B cell (primary cell): Measurements from ENCODE around the gene USP9X.

ENCODE experiments used
- EZH2 ChIP-seq: IDR thresholded peaks from 2 replicates; pipeline ENCODE4 v1.6.1; 2012; ENCODE audit warnings: borderline replicate concordance, low read depth, mild to moderate bottlenecking, moderate library complexity, low read length; ENCODE audit not compliant: insufficient read depth, poor library complexity, severe bottlenecking
- TF ChIP-seq, protein P1 (sequence below): fragments of 200-600 bp; IDR thresholded peaks from one replicate; pipeline ENCODE4 v1.8.0; 2022; ENCODE audit warnings: antibody characterized with exemption, mild to moderate bottlenecking

DNA sequence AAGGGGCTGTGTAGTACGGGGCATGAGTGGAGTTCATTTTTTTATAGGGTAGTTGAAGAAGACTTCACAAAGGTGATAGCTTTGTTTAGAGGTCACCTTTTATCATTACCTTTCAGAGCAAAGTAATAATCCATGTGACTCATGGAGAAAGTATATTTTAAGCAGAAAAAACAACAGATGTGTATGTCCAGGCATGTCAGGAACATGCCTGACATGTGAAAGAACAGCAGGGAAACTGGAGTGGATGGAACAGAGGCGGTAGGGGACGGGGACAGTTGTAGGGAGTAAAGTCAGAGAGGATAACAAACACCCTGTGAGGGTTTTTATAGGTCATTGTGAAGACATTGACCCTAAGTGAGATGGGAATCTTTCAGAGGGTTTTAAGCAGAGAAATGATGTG, 107.6 kb downstream of the USP9X start:
- TF ChIP-seq, protein P1, sequence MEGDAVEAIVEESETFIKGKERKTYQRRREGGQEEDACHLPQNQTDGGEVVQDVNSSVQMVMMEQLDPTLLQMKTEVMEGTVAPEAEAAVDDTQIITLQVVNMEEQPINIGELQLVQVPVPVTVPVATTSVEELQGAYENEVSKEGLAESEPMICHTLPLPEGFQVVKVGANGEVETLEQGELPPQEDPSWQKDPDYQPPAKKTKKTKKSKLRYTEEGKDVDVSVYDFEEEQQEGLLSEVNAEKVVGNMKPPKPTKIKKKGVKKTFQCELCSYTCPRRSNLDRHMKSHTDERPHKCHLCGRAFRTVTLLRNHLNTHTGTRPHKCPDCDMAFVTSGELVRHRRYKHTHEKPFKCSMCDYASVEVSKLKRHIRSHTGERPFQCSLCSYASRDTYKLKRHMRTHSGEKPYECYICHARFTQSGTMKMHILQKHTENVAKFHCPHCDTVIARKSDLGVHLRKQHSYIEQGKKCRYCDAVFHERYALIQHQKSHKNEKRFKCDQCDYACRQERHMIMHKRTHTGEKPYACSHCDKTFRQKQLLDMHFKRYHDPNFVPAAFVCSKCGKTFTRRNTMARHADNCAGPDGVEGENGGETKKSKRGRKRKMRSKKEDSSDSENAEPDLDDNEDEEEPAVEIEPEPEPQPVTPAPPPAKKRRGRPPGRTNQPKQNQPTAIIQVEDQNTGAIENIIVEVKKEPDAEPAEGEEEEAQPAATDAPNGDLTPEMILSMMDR, result no peak
- TF ChIP-seq EZH2, result no peak
